GM18870 (cell line): ENCODE measurements around the gene KRTAP10-5.
"Not testable (repeated sequence)": the region's sequence is repeated elsewhere in the genome, so short reads cannot be mapped to it uniquely, and the experiment has no call there.

ENCODE experiments used
- ATAC-seq: cut with Tn5 transposase; IDR thresholded peaks from one replicate; pipeline ENCODE4 v1.9.1; 2021; ENCODE audit warnings: moderate library complexity; ENCODE audit not compliant: unreplicated experiment

KRTAP10-5 gene

DNA sequence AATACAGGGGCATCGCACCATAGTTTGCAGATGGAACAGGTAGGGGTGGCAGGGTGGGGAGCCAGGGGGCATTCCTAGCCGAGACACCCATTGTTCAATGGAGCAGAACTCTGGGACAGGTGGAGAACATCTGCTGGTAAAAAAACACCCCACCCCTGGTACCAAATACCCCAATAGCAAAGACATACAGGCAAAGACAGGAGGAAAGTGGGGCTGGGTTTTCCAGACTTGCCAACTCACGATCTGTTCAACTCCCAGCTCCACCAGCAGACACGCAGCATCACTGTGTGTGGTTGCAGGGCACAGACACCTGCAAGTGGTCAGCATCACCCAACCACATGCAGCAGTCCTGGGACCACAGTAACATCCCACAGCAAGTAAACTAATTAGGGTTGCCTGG is 31.1 kb upstream of the KRTAP10-5 start:
- no peak for ATAC-seq

DNA sequence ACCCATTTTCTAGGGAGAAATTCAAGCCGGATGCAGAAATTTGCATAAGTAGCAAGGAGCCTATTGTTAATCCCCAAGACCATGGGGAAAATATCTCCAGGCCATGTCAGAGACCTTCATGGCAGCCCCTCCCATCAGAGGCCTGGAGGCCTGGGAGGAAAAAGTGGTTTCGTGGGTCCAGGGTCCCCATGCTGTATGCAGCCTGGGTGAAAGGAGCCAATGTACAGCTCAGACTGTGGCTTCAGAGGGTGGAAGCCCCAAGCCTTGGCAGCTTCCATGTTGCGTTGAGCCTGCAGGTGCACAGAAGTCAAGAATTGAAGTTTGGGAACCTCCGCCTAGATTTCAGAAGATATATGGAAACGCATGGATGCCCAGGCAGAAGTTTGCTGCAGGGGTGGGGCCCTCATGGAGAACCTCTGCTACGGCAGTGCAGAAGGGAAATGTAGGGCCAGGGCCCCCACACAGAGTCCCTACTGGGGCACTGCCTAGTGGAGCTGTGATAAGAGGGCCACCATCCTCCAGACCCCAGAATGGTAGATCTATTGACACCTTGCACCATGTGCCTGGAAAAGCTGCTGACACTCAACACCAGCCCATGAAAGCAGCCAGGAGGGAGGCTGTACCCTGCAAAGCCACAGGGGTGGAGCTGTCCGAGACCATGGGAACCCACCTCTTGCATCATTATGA is 29.9 kb upstream of the KRTAP10-5 start:
- ATAC-seq = not testable (repeated sequence)

DNA sequence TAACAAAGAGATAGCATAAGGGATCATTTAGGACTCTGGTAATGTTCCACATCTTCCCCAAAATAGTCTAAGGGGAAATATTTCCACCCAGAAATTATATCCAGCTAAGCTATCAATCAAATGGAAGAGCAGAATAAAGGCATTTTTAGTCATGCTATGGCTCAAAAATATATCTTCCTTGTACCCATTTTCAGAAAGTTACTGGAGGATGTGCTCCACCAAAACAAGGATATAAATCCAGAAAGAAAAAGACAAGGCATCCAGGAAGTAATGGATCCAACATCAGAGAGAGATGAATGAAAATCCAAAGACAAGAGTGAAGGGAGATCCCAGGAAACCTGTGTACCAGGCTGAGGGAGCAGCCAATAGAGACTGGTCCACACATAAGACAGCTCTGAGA is 28.8 kb upstream of the KRTAP10-5 start:
- ATAC-seq = no peak

DNA sequence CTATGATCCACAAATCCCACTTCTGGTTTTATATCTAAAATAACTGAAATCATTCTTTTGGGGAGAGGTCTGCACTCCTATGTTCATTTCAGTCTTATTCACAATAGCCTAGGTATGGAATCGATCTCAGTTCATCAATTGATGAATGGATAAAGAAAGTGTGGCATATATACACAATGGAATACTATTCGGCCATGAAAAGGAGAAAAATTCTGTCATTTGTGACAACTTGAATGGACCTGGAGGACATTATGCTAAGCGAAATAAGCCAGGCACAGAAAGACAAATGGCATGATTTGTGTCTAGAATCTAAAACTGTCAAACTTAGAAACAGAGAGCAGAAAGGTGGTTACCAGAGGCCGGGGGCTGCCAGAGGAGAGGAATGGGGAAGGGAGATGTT is 26.1 kb upstream of the KRTAP10-5 start:
- ATAC-seq = no peak

DNA sequence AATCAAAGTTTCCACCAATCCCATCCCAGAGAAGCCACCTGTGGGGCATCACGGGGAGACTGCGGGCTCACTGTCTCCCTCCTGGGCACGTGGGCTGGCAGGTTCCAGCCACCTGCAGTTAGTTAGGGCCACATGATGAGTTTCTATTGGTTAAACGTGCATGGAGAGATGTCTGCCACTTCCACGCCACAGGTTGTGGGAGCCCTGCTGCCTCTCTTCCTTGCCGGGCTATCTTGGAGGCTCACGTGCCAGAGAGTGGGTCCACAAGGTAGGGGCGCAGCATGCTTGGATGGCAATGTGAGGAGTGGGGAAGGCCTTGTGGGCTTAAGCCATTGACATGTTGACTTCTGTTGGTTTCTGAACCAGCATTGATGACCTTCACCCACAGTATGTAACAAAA is 23.5 kb upstream of the KRTAP10-5 start:
- no peak for ATAC-seq

DNA sequence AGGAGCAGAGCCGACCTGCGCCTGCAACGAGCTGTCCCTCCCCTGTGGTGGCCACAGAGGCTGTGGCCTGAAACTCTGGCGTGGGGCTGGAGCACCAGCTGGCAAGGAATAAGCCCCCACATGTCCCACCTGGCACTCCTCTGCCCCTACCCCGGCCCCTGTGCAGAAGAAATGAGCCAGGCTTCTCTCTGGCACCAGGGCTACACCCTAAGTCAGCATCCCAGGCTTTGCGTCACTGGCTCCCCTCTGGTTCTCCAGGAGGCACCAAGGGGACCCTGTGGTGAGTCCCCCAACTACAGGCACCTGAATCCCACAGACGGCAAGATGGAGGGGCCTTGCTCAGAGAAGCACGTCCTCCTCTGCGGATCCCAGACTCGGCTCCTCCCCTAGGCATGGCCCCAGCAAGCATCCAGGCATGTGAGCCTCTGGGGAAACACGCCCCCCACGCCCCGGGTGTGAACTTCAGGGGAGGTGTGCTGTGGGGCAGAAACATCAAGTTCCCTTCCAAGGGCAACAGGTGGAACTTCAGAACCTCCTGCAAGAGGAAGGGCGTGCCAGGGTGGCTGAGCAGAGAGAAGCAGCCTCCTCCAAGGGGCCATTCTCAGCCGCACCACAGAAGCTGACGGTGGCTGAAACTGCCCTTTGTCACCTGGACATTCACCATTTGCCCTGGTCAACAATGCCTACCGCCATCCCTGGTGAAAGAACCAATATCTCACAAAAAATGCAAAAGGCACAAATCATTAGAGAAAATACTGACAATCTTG is 22.9 kb upstream of the KRTAP10-5 start:
- no peak for ATAC-seq

DNA sequence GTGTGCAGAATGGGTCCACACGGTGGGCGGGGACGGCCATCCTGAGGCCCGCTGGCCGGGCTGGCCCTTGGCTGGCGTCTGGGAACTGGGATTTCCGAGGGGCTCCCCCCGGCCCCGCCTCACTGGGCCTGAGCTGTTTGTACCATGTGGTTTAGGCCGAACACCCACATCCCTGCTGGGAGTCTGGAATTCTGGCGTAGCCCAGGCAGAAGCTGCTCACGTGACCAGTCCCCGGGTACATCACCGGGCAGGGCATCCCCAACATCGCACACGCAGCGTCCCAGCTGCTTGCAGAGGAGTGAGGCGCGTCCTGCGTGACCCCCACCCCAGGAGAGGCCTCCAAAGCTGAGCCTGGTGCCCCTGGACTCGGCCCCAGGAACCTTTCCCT is 22.1 kb upstream of the KRTAP10-5 start:
- ATAC-seq = no peak

DNA sequence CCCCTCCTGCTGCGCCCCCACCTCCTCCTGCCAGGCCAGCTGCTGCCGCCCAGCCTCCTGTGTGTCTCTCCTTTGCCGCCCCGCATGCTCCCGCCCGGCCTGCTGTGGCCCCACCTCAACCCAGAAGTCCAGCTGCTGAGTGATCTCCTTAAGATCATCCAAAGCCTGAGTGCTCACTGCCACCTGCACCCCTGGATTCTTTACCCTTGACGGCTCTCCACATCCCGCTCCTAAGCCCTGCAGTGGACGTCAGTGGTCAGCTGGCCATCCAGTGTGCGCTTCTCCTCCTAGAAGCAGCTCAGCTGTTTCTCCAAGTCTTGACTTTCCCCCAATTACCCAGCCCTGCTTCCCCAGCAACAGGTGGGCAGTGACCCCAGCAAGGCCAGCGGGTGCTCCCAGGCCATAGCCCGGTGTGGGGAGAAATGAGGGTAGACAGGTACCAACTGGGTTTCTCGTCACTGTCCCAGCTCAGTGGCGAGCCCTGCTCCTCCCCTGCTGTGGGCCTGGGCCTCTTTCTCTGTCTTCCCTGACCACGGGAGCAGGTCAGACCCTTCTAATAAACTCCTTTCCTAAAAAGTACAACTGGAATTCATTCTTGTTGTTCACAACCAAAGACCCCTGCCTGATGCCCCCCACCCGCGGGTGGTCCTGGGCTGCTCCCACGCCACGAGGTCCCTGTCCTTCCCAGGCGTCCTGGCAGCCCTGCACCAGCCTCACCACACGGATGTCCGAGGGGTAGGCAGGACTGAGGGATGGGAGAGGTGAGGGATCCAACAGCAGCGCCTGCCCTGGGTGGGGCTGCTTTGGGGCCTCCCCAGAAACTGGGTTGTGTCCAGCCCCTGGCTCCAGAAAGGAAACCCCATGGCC is 21.4 kb upstream of the KRTAP10-5 start:
- no peak for ATAC-seq

DNA sequence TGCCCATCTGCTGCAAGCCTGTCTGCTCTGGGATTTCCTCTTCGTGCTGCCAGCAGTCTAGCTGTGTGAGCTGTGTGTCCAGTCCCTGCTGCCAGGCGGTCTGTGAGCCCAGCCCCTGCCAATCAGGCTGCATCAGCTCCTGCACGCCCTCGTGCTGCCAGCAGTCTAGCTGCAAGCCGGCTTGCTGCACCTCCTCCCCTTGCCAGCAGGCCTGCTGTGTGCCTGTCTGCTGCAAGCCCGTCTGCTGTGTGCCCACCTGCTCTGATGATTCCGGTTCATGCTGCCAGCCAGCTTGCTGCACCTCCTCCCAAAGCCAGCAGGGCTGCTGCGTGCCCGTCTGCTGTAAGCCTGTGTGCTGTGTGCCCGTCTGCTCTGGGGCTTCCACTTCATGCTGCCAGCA is 20.7 kb upstream of the KRTAP10-5 start:
- not testable (repeated sequence) for ATAC-seq

DNA sequence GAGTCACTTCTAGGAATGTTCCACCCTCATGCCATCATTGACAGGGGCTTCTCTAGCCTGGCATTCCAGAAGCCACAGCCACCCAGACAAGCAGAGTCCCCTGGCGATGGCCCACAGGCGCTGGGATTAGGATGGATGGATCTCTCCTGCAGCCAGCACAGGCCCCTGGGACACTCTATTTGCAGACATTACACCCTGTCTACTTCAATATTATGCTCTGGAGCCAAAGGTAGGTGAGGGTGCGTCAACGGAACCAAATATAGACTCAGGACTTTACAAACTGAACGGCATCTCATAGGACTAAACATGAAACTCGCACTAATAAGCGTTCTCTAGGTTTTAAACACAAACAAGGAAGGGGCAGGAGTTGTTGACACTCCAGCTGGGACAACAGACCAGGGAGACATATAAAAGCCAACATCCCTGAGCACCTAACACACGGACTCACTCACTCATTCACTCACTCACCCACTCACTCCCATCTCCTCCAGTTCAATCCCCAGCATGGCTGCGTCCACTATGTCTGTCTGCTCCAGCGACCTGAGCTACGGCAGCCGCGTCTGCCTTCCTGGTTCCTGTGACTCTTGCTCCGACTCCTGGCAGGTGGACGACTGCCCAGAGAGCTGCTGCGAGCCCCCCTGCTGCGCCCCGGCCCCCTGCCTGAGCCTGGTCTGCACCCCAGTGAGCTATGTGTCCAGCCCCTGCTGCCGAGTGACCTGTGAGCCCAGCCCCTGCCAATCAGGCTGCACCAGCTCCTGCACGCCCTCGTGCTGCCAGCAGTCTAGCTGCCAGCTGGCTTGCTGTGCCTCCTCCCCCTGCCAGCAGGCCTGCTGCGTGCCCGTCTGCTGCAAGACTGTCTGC is 19.9 kb upstream of the KRTAP10-5 start, which contains the start of gene KRTAP10-7:
KRTAP10-7 (plus strand) TSS at position 480 of the 861 bp plus-strand sequence; CDS start at position 505, 25 bp downstream.
- ATAC-seq = not testable (repeated sequence)

DNA sequence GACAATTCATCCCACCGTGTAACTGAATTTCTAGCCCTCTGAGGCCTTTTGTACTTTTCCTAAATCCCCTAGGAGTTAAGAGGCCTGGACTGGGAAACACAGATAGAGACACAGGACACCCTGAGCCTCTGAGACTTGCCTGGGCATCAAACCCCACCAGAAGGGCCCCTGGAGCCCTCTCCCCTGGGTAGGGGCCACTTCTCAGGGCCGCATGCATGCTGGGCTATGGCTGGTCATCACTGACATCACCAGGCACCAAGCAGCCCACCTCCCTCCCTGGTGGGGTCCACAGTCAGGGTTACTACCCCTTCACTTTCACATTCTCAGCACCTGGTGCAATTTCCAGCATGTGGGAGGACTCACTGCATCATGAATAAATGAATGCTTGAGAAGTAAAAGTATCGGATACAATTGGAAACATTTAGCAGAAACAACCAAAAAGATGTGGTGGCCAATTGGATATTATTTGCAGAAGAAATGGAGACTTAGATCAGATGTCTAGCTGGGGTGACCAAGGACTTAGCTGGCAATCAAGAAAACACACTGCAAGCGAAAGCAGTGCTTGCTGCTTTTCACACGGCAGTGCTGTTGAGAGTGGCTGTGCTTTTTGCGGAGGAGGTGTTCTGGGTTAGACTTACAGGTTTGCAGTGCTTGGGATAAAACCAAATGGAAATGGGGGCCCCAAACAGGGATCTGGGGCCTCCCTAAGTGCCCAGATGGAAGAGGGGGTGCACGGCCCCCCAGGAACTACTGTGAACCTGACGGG is 19.0 kb upstream of the KRTAP10-5 start:
- ATAC-seq = no peak

DNA sequence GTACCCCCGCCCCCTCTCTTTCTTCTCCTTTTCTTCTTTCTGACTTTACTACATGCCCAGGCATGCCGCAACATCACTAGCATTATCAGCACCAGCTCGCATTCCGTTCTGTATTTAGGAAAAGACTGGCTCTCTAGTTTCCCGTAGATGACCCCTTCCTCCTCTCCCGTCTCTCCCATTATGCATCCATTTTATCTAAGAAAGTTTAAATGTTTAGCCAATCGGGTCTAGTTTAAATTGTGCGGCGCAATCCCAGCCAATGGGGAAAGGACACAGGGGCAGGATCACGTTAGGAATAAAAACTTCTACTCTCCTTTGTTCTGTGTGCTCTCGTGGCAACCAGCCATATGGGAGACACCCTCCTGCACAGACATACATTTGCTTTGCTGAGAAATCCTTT is 17.7 kb upstream of the KRTAP10-5 start:
- no peak for ATAC-seq

DNA sequence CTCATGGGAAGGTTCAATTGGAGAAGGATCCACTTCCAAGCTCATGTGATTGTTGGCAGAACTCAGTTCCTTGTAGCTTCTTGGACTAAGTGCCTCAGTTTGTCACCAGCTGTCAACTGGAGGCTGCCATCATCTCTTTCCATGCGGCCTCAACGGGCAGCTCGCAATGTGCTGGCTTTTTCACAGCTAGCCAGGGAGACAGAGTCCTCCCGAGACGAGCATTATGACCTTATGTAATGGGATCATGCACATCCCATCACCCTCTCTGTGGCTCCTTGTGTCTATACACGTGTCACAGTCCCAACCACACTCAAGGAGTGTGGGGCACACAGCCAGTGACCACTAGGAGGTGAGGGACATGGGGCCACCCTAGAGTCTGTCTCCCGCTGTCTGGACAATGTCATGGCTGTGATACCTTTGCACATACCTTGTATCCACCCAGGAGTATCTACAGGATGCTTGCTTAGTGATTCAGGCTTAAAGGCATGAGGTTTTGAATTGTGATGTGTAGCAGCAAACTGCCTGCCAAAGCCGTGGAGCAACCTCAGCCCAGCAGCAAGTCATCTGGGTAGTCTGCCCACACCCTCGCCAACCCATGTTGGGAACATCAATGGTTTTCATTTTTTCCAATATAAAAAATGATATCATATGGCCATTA is 15.8 kb upstream of the KRTAP10-5 start:
- no peak for ATAC-seq

DNA sequence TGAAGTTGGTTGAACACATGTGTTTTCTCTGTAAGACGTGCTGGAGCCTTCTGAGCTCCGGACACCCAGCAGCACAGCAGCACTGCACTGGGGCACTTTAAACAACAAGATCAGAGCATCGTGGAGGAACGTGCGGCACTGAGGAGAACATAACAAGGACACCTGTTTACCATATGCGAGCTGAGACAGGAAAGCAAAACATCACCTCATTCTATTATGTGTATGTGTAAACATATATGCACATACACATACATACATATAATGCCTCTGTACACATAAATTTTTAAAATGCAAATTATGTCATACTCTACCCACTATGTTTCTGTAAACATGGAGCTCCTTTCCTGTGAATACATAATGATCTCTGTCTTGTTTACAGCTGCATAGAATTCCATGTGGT is 15.1 kb upstream of the KRTAP10-5 start:
- ATAC-seq = no peak

DNA sequence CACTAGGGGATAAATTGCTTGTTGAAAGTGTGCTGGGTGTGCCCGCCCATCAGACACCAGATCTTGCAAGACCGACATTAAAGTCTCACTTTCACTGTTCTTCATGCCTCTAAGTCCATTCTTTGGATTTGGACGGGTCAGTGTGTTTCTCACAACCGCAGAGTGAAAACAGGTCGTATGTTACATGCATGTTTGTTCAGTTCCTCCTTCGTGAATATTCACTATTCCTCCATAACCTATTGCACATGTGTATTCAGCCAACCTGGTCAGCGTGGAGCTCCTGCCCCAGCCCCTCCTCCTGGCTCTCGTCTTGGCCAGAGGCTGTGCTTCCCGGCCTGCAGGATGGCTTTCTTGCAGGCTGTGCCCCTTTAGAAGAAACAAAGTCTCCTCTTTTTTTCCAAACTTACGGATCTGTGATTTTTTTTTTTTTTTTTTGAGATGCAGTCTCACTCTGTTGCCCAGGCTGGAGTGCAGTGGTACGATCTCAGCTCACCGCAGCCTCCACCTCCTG is 14.1 kb upstream of the KRTAP10-5 start:
- no peak for ATAC-seq

DNA sequence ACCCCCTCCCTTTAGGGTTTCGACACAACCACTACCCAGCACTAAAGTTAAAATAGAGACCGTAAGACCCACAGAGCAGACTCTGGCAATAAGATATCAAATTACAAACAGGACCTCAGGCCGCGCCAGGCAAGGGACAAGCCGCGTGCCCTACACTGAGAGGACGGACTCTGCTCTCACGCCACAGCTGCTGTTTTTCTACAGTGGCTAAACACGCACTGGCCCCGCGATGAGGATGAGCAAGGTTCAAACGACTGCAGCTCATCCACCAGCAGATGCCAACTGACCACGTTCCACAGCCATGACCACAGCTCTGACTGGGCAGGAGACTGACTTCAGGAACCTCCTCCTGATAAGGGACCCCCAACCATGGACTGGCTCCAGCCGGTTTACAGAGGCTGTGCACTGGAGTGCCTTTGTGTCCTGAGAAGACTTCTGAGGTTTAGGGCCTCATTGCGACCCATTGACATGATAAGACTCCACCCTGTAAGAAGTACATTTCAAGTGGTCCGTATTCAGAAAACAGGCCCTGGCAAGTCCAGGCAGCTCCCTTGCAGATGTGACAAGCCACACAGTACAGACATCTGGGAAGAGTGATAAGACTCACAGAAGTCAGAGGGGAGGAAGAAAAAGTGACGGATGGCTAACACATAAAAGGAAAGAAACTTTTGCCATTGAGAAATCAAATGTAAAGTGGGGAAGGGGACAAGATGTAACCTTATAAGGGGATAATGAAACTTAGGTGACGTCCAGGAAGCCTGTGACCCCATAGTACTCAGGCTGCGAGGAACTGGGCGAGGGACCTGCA is 13.4 kb upstream of the KRTAP10-5 start:
- ATAC-seq = no peak

DNA sequence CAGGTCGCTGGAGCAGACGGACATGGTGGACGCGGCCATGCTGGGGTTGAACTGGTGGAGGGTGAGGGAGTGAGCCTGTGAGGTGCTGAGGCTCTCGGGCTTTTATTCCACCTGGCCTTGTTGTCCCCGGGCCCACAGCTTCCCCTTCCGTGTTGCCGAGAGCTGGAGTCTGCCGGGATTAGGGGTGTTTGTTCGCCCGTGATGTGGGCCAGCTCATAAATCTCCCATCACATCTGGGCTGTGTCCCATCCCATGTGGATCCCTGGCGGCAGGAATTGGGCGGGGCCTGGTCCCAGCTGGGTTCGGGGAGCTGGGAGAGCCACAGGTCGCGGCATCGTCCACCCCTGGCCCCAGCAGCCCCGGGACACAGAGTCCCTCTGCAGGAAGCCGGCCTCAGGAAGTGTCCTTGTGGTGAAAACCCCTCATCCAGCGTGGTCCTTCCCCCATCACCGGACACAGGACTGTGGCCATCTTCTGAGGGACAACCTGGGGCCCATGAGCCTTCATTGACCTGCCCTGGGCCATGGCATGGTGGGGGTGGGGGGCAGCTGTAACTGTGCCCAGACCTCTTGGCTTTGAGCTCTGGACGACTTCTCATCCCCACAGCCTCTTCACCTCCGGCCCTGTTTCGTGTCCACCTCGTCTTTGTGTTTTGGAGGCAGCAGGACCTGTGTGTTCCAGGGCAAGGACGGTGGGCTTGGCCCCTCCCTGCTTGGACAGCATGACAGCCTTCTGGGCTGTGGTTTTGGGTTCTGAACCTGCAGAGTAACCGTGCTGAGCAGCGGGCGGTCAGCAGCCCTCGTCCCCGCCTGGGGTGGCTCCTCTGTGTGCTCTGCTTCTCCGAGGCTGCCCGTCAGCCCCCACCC is 12.3 kb upstream of the KRTAP10-5 start, which contains the start of gene KRTAP10-6:
KRTAP10-6 (minus strand) TSS at position 60 of the 866 bp plus-strand sequence; CDS start at position 39, 21 bp downstream.
- no peak for ATAC-seq
